ENCODE measurements around the gene PABPN1L.

DNA sequence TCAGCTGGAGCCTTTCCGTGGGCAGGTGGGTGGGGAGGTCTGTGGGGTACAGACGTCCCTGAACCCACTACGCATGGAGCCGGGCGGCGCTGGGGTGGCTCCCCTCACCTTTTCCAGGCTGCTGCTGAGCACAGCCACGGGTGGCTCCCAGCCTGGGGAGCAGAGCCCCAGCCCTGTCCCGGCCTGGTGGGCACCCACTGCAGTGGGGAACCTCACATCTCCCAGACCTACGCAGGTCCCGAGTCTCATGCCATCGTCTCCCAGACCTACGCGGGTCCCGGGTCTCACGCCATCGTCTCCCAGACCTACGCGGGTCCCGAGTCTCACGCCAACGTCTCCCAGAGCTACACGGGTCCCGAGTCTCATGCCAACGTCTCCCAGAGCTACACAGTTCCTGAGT is 37.7 kb downstream of the PABPN1L start:
- no peak for TF ChIP-seq POLR2A (IDR thresholded peaks at IDR 0.05; ENCODE audit: low read length)
- no peak for TF ChIP-seq SREBF2 (IDR thresholded peaks at IDR 0.05)
